ENCODE measurements around the gene USF2.

- TF ChIP-seq CTCF (IDR thresholded peaks at IDR 0.05) (no peak), POLR2A (IDR thresholded peaks at IDR 0.05) (no peak), POLR2AphosphoS5 (IDR thresholded peaks at IDR 0.05) (no peak)
Observed at GRCh38 chr19:35292421-35293362, 23.9 kb downstream of the USF2 start.
